HepG2 (cell line): ENCODE data around the gene TTBK1. TPM values are rescaled to one million over a fixed set of nuclear protein-coding genes. Genes with fewer than 3 reads are reported as not detected.

Experiments
- FOSL2 ChIP-seq: sonication (generic); formaldehyde crosslinking; IDR thresholded peaks from 2 replicates; pipeline ENCODE4 v1.4.0; 2020; ENCODE audit warnings: missing genetic modification reagents
- FOXC1 ChIP-seq: sonication (generic); formaldehyde crosslinking; IDR thresholded peaks from 2 replicates; pipeline ENCODE4 v1.8.0; 2022; ENCODE audit warnings: mild to moderate bottlenecking, missing genetic modification reagents, borderline replicate concordance
- FOXJ3 ChIP-seq: sonication (generic); formaldehyde crosslinking; IDR thresholded peaks from 2 replicates; pipeline ENCODE4 v1.4.0; 2020; ENCODE audit warnings: missing genetic modification reagents, mild to moderate bottlenecking, borderline replicate concordance
- GRHL1 ChIP-seq: sonication (generic); formaldehyde crosslinking; conservative IDR thresholded peaks from 2 replicates; pipeline ENCODE4 v1.8.0; 2022; ENCODE audit warnings: missing genetic modification reagents
- JDP2 ChIP-seq: sonication (generic); formaldehyde crosslinking; IDR thresholded peaks from 2 replicates; pipeline ENCODE4 v1.8.1; 2022; ENCODE audit warnings: missing genetic modification reagents, borderline replicate concordance
- PHF20 ChIP-seq: sonication (generic); formaldehyde crosslinking; IDR thresholded peaks from 2 replicates; pipeline ENCODE4 v1.5.0; 2020; ENCODE audit warnings: mild to moderate bottlenecking, missing genetic modification reagents
- POLR2A ChIP-seq, 2 experiments: IDR thresholded peaks; 2 replicates each; pipeline ENCODE4 v1.6.1; 2011; ENCODE audit warnings: low read depth in 2 of 2, low read length in 2 of 2, mild to moderate bottlenecking in 1 of 2, moderate library complexity in 1 of 2; ENCODE audit not compliant: insufficient read depth in 1 of 2
- SAP130 ChIP-seq: IDR thresholded peaks from 2 replicates; pipeline ENCODE4 v1.6.1; 2016; ENCODE audit warnings: low read depth
- TERF1 ChIP-seq: sonication (generic); formaldehyde crosslinking; IDR thresholded peaks from 2 replicates; pipeline ENCODE4 v1.8.0; 2022; ENCODE audit warnings: mild to moderate bottlenecking, missing genetic modification reagents, moderate library complexity
- ZNF30 ChIP-seq: sonication (generic); formaldehyde crosslinking; IDR thresholded peaks from 2 replicates; pipeline ENCODE4 v1.5.0; 2020; ENCODE audit warnings: mild to moderate bottlenecking, missing genetic modification reagents
- ZSCAN21 ChIP-seq: sonication (generic); formaldehyde crosslinking; IDR thresholded peaks from 2 replicates; pipeline ENCODE4 v1.8.0; 2022; ENCODE audit warnings: mild to moderate bottlenecking, missing genetic modification reagents, moderate library complexity, borderline replicate concordance
- polyA plus RNA-seq, 8 experiments: library from polyadenylated mRNA; depleted of rRNA in 3 of 8; stranded (reverse) in 7 of 8; unstranded in 1 of 8; fragments of >200 nt; fragmentation: Illumina TruSeq in 4 of 8; extraction: Trizol in 4 of 8; gene quantifications; 2 replicates each; pipeline versions ENCODE4 v1.2.1 to v1.2.3, GENCODE V29; 2011 to 2016; ENCODE audit warnings: low read depth in 4 of 8, missing spikeins in 1 of 8, mixed read lengths in 1 of 8; ENCODE audit not compliant: insufficient read depth in 1 of 8
- total RNA-seq, 5 experiments: library from RNA; depleted of rRNA; stranded (reverse); fragments of >200 nt; fragmentation: Illumina TruSeq; extraction: Trizol; gene quantifications; 2 replicates each; pipeline ENCODE4 v1.2.3, GENCODE V29; 2016; ENCODE audit warnings: low read depth in 1 of 5
- TF ChIP-seq, protein P1 (sequence below): sonication (generic); formaldehyde crosslinking; IDR thresholded peaks from 2 replicates; pipeline ENCODE4 v1.4.0; 2020; ENCODE audit warnings: missing genetic modification reagents, borderline replicate concordance
- TF ChIP-seq, protein P2 (sequence below): sonication (generic); formaldehyde crosslinking; IDR thresholded peaks from 2 replicates; pipeline ENCODE4 v1.4.0; 2020; ENCODE audit warnings: mild to moderate bottlenecking, missing genetic modification reagents
- TF ChIP-seq, protein P3 (sequence below): sonication (generic); formaldehyde crosslinking; IDR thresholded peaks from 2 replicates; pipeline ENCODE4 v1.4.0; 2020; ENCODE audit warnings: mild to moderate bottlenecking, missing genetic modification reagents
- TF ChIP-seq, protein P4 (sequence below): sonication (generic); formaldehyde crosslinking; IDR thresholded peaks from 2 replicates; pipeline ENCODE4 v1.8.1; 2023; ENCODE audit warnings: missing genetic modification reagents, mild to moderate bottlenecking, borderline replicate concordance

TTBK1 gene
- total and polyA plus RNA-seq, 2 of the 13 experiments (the other 11 are each of a cell fraction or from before 2014, with no cell fraction given), result 0.24 to 0.33 TPM

- TF ChIP-seq, protein P1, sequence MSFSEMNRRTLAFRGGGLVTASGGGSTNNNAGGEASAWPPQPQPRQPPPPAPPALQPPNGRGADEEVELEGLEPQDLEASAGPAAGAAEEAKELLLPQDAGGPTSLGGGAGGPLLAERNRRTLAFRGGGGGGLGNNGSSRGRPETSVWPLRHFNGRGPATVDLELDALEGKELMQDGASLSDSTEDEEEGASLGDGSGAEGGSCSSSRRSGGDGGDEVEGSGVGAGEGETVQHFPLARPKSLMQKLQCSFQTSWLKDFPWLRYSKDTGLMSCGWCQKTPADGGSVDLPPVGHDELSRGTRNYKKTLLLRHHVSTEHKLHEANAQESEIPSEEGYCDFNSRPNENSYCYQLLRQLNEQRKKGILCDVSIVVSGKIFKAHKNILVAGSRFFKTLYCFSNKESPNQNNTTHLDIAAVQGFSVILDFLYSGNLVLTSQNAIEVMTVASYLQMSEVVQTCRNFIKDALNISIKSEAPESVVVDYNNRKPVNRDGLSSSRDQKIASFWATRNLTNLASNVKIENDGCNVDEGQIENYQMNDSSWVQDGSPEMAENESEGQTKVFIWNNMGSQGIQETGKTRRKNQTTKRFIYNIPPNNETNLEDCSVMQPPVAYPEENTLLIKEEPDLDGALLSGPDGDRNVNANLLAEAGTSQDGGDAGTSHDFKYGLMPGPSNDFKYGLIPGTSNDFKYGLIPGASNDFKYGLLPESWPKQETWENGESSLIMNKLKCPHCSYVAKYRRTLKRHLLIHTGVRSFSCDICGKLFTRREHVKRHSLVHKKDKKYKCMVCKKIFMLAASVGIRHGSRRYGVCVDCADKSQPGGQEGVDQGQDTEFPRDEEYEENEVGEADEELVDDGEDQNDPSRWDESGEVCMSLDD, result peak; percentile 93
- TF ChIP-seq POLR2A (IDR thresholded peaks at IDR 0.05; ENCODE audit: insufficient read depth in 1 of 2, low read depth in 2 of 2, low read length in 2 of 2), result peak in 1 of 2 experiments; percentile 28; a peak in 2 of 4 replicates
- TF ChIP-seq ZNF30 (CRISPR knock-in tag), result no peak
- no peak for TF ChIP-seq TERF1
- TF ChIP-seq SAP130 (CRISPR knock-in tag), result peak; percentile 31; the same call in 1 of the 2 replicates
- TF ChIP-seq GRHL1 (CRISPR knock-in tag), result no peak
- peak; percentile 65; the same call in 1 of the 2 replicates for TF ChIP-seq ZSCAN21
- no peak for TF ChIP-seq FOXJ3 (CRISPR knock-in tag)
- TF ChIP-seq, protein P2, sequence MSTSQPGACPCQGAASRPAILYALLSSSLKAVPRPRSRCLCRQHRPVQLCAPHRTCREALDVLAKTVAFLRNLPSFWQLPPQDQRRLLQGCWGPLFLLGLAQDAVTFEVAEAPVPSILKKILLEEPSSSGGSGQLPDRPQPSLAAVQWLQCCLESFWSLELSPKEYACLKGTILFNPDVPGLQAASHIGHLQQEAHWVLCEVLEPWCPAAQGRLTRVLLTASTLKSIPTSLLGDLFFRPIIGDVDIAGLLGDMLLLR, result 0 out of 2 replicates have a peak, but pooled peaks have one; percentile 21
- TF ChIP-seq, protein P3, sequence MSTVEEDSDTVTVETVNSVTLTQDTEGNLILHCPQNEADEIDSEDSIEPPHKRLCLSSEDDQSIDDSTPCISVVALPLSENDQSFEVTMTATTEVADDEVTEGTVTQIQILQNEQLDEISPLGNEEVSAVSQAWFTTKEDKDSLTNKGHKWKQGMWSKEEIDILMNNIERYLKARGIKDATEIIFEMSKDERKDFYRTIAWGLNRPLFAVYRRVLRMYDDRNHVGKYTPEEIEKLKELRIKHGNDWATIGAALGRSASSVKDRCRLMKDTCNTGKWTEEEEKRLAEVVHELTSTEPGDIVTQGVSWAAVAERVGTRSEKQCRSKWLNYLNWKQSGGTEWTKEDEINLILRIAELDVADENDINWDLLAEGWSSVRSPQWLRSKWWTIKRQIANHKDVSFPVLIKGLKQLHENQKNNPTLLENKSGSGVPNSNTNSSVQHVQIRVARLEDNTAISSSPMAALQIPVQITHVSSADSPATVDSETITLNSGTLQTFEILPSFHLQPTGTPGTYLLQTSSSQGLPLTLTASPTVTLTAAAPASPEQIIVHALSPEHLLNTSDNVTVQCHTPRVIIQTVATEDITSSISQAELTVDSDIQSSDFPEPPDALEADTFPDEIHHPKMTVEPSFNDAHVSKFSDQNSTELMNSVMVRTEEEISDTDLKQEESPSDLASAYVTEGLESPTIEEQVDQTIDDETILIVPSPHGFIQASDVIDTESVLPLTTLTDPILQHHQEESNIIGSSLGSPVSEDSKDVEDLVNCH (CRISPR knock-in tag), result no peak
- TF ChIP-seq PHF20 (CRISPR knock-in tag), result 0 out of 2 replicates have a peak, but pooled peaks have one; percentile 10
- TF ChIP-seq, protein P4, sequence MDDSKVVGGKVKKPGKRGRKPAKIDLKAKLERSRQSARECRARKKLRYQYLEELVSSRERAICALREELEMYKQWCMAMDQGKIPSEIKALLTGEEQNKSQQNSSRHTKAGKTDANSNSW (CRISPR knock-in tag), result no peak
- peak; percentile 52; the same call in 1 of the 2 replicates for TF ChIP-seq FOXC1
- peak; percentile 39; the same call in 1 of the 2 replicates for TF ChIP-seq FOSL2 (CRISPR knock-in tag)
- no peak for TF ChIP-seq JDP2 (CRISPR knock-in tag)
These were observed 34.6 kb downstream of the TTBK1 start (continued) for GRCh38 chr6:43277643-43278523.
